Limb (tissue), 2 donors: Measurements from ENCODE around the gene SSBP2.

Experiments
- DNase-seq, 2 donors: peaks; one replicate each; pipeline ENCODE4 v3.0.0-alpha.2; 2016; ENCODE audit errors: extremely low spot score in 2 of 2

SSBP2 gene

DNA sequence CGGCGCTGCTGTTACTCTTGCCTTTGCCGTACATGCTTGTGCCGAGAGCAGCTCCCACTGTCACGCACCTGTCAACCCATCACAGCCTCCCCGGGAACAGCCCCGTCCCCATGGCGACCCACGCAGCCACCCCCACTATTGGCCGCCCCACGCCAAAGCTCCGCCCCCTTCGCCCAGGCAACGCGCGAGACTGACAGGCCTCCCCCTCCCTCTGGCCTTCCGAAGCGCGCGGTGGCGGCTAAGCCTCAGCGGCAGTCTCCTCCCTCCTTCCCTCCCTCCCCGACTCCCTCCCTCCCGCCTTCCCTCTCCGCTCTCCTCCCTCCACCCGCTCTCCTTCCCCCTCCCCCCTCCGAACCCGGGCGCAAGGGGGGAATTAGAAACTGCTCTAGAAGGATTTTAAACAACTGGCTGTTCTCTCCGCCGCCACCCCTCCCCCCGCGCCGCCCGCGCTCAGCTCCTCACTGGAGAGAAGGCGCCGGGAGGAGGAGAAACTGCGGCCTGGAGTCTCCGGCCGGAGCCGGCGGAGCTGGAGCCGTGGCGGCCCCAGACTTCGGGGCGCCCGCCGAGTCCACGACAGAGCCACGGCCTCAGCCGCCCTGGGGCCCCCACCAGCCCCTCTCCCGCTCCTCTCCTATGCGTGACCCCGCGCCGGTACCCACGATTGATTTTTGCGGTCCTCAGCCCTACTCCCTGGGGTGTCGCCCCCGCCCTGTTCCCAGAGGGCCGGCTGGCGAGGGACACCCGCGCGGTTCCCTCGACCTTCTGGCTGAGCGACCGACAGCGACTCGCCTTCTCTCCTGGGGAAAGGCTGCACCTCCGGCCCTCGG lies at the start of gene SSBP2:
SSBP2 (minus strand) TSS at position 89 of the 827 bp plus-strand sequence; CDS start at position 34, 55 bp downstream.
- DNase-seq: peak; percentile 98 to 100

DNA sequence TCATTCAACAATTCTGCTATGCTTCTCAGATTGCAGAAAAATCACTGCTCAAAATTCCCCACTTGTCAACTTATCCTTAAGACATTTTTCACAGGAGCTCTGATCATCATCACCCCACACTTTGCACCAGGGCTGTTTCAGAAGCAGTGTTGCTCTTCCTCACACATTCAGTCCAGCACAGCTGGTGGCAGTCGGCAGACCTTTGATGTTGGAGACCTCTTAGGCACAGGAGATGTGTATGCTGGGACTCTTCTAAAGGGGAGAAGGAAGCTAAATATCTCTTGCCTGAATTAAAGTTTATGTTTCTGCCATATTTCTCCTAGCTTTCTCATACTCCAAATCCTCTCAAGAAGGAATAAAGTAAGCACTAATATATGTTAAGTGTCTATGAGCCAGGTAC lies 44.8 kb upstream of the SSBP2 start:
- DNase-seq: no peak

DNA sequence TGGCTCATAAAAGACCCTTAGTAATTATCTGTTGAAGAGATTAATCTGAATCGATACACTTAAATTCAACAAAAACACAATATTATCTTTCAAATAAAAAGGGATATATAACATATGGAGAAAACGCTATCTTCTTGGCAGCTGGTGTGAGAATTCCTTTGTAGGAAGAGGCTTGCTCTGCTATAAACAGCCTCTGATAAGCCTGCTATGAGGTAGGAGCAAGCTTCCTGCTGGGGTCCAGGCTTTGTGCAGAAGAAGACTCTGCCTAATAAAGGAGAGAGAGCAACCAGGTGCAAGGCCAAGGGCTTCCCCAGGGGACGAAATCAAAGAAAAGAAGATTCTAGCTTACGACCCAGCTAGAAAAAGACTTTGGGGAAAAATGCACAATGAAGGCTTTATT lies 43.3 kb upstream of the SSBP2 start:
- DNase-seq: no peak

GRCh38 chr5:81790336-81790735 lies 39.4 kb upstream of the SSBP2 start:
- no peak for DNase-seq

DNA sequence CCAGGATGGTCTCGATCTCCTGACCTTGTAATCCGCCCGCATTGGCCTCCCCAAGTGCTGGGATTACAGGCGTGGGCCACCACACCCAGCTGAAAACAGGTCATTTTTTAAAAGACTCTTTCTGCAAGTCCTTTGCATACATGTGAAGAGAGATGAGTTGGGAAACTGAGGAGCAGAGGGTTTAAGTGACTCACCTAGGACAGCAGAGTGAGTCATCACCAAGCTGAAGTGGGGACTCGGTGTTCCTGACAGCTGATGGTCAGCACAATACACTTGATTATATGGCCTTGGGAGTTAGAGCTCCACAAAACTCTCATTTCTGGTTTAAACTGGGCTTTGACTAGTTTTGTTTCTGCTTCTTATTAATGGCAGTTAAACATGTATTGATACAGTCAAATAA lies 38.1 kb upstream of the SSBP2 start:
- no peak for DNase-seq

- DNase-seq: no peak
Observed at GRCh38 chr5:81788329-81788728, 37.4 kb upstream of the SSBP2 start.

GRCh38 chr5:81787474-81788242 lies 36.8 kb upstream of the SSBP2 start:
- peak; percentile 75 to 88 for DNase-seq

GRCh38 chr5:81786991-81787390 lies 36.1 kb upstream of the SSBP2 start:
- DNase-seq: no peak

DNA sequence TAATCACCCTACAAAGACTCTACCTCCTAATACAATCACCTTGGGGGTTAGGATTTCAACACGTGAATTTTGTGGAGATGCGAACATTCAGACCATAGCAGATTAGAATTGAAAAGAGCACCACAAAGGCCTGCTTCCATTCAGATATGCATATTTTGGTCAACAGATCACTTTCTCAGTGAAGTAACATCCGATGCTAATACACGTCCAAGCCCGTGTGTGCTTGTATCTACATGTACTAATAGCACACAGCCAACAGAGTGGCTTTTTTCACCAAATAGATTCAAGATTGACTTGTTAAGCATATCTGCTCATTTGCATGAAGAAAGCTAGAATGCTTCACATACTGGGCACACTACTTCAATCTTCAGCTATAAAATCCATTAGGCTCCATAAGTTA lies 35.6 kb upstream of the SSBP2 start:
- DNase-seq: no peak

GRCh38 chr5:81785322-81785721 lies 34.4 kb upstream of the SSBP2 start:
- DNase-seq: no peak

DNA sequence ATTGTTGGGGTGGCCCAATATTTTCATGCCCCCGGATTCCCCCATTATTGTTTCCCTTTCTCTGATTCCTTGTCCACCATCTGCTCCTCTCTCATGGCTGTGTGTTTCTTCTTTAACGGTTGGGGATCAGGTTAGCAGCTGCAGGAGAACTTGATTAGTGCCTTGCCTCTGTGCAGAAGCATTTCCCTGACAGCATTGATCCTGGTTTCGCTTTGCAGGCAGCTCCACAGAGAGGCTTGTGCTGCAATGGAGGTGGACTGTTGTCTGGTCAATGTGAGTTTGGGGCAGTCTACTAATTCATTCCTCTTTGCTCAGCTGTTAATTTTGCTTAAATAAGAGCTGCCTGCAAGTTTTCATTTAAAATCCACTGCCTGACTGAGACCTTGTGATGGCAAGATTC lies 32.5 kb upstream of the SSBP2 start:
- no peak for DNase-seq

DNA sequence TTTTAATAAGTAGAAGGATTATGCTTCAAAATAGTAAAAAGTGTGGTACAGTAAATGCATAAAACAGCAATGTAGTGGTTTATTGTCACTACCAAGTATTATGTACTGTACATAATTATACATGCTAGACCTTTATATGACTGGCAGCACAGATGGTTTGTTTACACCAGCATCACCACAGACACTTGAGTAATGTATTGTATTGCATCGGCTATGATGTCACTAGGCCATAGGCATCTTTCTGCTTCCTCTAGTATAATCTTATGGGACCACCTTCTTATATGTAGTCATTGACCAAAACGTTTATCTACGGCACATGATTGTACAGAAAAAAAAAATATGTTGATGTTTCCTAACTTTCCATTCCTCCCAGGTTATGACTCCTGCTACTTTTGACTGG lies 31.9 kb upstream of the SSBP2 start:
- DNase-seq: no peak

GRCh38 chr5:81779916-81780266 lies 29.0 kb upstream of the SSBP2 start:
- DNase-seq: no peak

DNA sequence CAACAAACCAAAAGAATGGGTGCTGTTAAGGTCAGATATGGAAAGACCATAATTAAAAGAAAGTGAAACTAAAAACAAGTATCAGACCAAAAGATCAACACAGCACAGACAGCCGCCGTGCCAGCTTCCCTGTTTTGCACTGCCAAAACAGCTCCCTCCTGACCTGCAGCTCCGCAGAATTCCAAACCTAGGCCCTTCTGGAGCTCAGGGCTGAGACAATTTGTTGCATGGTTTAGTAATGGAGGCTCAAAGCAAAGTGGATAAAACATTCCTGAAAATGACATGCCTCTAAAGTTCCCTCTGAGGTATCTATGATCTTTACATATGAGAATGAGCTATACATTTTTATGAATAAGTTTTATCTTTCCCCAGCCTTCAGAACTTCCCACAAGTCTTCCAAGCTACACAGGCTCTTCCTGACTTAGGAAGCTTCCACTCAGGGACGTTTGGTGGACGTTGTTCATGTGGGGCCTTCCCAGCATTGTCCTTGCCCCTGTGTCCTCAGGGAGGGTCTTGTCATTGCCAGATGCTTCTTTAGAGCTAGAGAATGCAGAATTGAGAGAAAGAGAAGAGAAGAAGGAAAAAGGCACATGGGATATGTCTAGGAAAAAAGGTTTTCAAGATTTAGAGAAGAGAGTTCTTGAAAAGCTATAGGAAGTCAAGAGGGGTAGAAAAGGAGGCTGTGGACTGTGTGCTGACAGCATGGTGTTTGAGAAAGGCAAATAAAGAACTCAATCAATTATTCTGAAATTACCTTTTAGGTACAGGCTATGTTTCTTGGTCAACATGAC lies 28.4 kb upstream of the SSBP2 start:
- no peak for DNase-seq

DNA sequence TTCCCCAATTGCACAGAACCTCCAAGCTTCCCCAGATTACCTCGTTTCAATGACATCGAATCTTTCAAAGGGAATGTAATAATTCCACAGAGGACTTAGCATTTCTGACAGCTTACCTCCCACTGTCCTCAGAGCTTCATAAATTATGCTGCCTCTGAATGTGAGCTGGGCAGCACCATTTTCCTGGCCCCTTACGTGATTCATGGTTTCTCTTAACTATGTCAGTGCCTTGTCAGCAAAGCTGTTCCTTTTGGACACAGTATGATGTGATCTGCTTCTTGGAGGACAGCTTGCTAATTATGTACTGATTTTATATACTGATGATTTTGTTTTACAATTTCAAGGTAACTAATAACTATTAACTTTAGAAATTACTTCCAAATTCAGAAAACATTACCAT lies 27.7 kb upstream of the SSBP2 start:
- DNase-seq: no peak

DNA sequence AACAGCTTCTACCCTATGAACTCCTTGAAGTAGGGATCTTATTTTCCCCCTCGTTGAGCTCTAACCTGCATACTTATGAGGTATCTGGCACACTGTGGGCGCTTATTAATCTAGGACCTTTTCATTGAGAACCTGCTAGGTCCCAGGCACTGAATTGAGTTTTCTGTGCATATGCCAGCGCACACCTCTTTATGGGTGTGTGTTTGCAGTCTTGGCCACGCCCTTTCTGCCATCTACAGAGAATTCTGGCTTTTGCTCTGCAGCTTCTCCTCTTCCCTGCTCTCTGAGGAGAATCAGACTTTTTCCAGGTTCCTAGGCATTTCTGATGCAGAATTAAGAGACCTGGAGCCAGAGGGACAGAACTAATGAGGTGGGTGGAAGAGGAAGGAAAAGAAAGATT lies 25.4 kb upstream of the SSBP2 start:
- no peak for DNase-seq

DNA sequence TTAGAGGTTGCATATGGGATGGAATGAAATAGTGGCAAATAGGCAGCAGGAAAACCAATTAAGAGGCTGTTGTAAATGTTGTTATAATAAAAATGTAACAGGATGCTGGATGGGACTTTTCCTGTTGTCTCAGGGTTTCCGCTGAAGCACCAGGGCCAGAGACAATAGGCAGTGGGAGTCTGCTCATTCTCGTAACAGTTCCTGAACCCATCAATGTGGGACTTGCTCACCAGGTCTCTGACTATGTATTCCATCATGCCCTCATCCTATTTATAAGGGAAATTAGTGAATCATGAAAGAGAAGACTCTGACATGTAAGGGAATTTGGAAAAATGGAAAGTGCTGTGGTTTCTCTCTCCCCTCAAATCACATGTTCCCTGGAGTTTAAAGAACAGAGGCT lies 23.5 kb upstream of the SSBP2 start:
- no peak for DNase-seq

- DNase-seq: no peak
Observed at GRCh38 chr5:81773574-81773973, 22.7 kb upstream of the SSBP2 start.

GRCh38 chr5:81773161-81773560 lies 22.3 kb upstream of the SSBP2 start:
- no peak for DNase-seq

- DNase-seq: no peak
Observed at GRCh38 chr5:81772488-81772887, 21.6 kb upstream of the SSBP2 start.

DNA sequence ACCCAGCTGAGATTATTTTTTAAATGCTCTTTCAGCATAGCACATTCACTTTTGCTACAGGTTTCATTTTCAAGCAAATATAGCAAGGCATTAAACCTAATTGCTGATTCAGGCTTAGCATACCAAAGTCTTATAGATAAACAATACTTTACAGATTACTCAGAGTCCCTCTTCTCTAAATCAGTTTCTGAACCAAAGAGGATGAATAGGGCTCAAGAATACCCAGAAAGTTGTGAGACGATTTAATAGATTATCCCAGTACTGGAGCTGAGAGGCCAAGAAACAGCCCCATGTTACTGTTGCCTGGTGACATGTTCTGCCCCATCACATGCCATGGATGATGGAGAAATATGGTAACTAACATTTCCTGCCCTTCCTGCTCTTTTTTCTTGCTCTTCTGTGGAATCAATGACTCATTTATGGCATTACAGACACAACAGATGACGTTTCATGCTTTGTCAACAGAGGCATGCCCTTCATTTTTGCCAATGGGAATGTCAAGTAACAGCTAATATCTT lies 18.1 kb upstream of the SSBP2 start:
- DNase-seq: no peak

DNA sequence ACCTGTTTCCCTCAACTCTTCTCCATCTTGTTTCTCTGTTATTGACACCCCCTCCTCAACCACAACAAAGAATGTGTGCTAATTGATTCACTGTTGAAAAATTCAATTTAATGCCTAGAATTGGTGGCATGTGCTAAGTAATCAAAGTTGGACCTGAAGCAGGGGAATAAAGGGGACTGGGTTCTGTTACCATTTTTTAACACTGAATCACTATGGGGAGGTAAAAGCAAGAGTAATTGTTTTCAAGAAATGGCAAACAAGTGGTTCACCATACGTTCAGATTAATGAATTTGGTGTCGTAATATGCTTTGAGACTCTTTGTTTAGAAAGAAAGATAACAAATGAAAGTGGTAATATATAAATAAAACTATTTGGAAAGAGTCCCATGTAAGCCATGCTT lies 17.0 kb upstream of the SSBP2 start:
- no peak for DNase-seq
